ENCODE data around the gene ACAD9. TPM values are rescaled to one million over a fixed set of nuclear protein-coding genes. Genes with fewer than 3 reads are reported as not detected.
"Not testable (repeated sequence)": the region's sequence is repeated elsewhere in the genome, so short reads cannot be mapped to it uniquely, and the experiment has no call there.

ACAD9 gene
- total RNA-seq, 6 experiments from 2014 or later, result 37.5 to 47.1 (median 45.1) TPM

GRCh38 chr3:128914966-128915645, 35.7 kb downstream of the ACAD9 start:
- Mint-ChIP-seq H3K27ac (no peak overlapping the region), H3K9me3 (no peaks in the 10 kb centered on the region; the same call in 1 of the 2 replicates), H3K27me3 (ENCODE audit: insufficient read depth) (no peaks in the 10 kb centered on the region; the same call in 1 of the 2 replicates), H3K4me1 (ENCODE audit: low read depth) (no peaks in the 10 kb centered on the region), H3K36me3 (ENCODE audit: low read depth) (peaks cover 52% of the 10 kb centered on the region), H3K4me3 (no peak overlapping the region)
- TF ChIP-seq CTCF (IDR thresholded peaks at IDR 0.05), result no peak
- DNase-seq, result no peak

- no peaks in the 10 kb centered on the region for H3K4me1 Mint-ChIP-seq (ENCODE audit: low read depth)
- H3K27ac Mint-ChIP-seq, result no peak overlapping the region
- H3K9me3 Mint-ChIP-seq, result peaks cover 15% of the 10 kb centered on the region
- DNase-seq, result no peak
- H3K4me3 Mint-ChIP-seq, result no peak overlapping the region
- H3K36me3 Mint-ChIP-seq (ENCODE audit: low read depth), result peaks cover 57% of the 10 kb centered on the region
- peaks cover 4% of the 10 kb centered on the region; the same call in 1 of the 2 replicates for H3K27me3 Mint-ChIP-seq (ENCODE audit: insufficient read depth)
- TF ChIP-seq CTCF (IDR thresholded peaks at IDR 0.05), result no peak
Measured at GRCh38 chr3:128917291-128917690, 37.9 kb downstream of the ACAD9 start.

GRCh38 chr3:128919988-128920387, 40.6 kb downstream of the ACAD9 start:
- Mint-ChIP-seq H3K4me3 (no peak overlapping the region), H3K27me3 (ENCODE audit: insufficient read depth) (peaks cover 4% of the 10 kb centered on the region; the same call in 1 of the 2 replicates), H3K36me3 (ENCODE audit: low read depth) (peaks cover 64% of the 10 kb centered on the region), H3K27ac (no peak overlapping the region), H3K9me3 (peaks cover 37% of the 10 kb centered on the region), H3K4me1 (ENCODE audit: low read depth) (no peaks in the 10 kb centered on the region)
- TF ChIP-seq CTCF (IDR thresholded peaks at IDR 0.05), result no peak
- no peak for DNase-seq

GRCh38 chr3:128922804-128923459, 43.5 kb downstream of the ACAD9 start:
- Mint-ChIP-seq H3K36me3 (ENCODE audit: low read depth) (peaks cover 49% of the 10 kb centered on the region), H3K4me1 (ENCODE audit: low read depth) (no peaks in the 10 kb centered on the region), H3K9me3 (peaks cover 52% of the 10 kb centered on the region), H3K27me3 (ENCODE audit: insufficient read depth) (peaks cover 20% of the 10 kb centered on the region), H3K4me3 (no peak overlapping the region), H3K27ac (no peak overlapping the region)
- TF ChIP-seq CTCF (IDR thresholded peaks at IDR 0.05), result no peak
- DNase-seq, result no peak

- H3K4me3 Mint-ChIP-seq, result no peak overlapping the region
- no peaks in the 10 kb centered on the region for H3K4me1 Mint-ChIP-seq (ENCODE audit: low read depth)
- H3K27ac Mint-ChIP-seq, result no peak overlapping the region
- peaks cover 52% of the 10 kb centered on the region for H3K9me3 Mint-ChIP-seq
- H3K36me3 Mint-ChIP-seq (ENCODE audit: low read depth), result peaks cover 42% of the 10 kb centered on the region
- H3K27me3 Mint-ChIP-seq (ENCODE audit: insufficient read depth), result peaks cover 20% of the 10 kb centered on the region
- TF ChIP-seq CTCF (IDR thresholded peaks at IDR 0.05), result no peak
- DNase-seq, result no peak
Measured at GRCh38 chr3:128923576-128923975, 44.2 kb downstream of the ACAD9 start.

- H3K27ac Mint-ChIP-seq; H3K4me1 Mint-ChIP-seq (ENCODE audit: low read depth); H3K4me3 Mint-ChIP-seq; DNase-seq: not testable (repeated sequence)
- Mint-ChIP-seq H3K9me3 (peaks cover 52% of the 10 kb centered on the region), H3K27me3 (ENCODE audit: insufficient read depth) (peaks cover 20% of the 10 kb centered on the region), H3K36me3 (ENCODE audit: low read depth) (peaks cover 38% of the 10 kb centered on the region)
Measured at GRCh38 chr3:128923986-128924385, 44.6 kb downstream of the ACAD9 start.
